HG02938 (cell line): ENCODE measurements around the gene HIPK2.

Source experiments
- ATAC-seq: cut with Tn5 transposase; IDR thresholded peaks from one replicate; pipeline ENCODE4 v1.9.1; 2021; ENCODE audit warnings: mild to moderate bottlenecking, moderate library complexity; ENCODE audit not compliant: unreplicated experiment

HIPK2 gene

DNA sequence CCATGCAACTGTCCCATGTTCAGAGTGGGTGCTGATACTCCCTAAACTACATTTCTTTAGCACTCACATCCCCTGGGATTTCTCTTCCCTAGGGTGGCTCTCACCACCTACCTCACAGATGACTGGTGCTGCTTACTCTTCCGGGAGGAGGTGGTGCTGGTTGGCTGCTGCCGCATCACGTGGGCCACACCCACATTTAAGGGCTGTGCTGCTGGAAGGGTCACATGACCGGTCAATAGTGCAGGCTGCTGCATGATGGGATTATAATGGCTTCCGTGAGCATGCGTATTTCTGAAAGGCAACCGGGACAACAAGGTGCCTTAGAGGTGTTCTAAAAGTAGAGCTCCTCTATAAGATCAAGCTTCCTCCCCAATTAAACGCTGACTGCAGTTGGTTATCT lies 177.5 kb downstream of the HIPK2 start:
- no peak for ATAC-seq

DNA sequence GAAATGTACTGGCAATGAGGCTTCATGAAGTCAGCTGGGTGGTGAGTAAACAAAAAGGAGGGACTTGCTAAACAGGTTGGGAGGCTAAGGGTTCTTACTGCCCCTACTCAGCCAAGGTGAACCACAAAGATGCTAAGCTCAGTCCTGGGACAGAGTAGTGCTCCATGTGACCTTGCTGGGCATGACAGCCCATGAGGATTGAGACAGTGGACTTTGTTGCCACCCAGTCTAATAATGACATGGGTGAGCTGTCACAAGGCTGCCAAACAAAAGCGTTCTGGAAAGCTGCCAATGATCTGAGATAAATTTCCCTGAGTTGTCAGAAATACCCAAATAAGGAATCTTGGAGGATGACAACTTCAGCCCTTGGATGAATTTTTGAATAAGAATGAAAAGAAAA lies 179.2 kb downstream of the HIPK2 start:
- no peak for ATAC-seq

DNA sequence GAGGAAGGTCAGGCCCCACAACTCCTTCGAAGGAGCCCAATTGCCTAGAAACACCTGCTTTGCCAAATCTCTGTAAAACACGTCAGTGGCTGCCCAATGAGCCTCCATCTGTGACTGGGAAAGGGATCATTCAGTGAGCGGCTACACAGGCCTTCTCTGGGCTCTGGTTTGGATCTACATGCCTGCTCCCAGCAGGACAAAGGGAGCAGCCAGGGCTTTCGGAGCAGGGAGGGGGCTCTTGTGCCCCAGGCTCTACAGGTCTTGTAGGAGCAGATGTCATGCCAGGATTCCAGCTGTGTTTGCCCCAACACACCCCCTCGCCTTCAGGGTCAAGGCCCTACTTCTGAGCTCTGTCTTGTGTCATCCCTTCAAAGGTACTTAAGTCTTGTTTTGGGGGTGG lies 180.8 kb downstream of the HIPK2 start:
- no peak for ATAC-seq

DNA sequence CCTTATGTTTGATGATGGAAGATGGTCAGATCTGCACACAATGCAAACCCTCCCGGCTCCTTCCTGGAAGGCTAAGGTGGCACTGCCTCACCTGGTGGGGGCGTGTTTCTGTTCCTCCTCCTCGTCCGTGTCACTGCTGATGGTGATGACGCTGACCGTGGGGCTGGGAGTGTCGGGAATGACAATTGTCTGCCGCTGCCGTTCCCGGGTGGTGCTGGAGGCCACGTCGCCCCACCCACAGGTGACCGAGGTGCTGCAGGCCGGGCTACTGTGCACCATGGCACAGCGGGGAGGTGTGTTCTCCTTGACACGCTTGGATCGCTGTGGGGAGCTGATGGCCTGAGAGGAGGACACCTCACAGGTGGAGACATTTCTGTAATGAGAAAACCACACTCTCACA lies 181.2 kb downstream of the HIPK2 start:
- no peak for ATAC-seq

DNA sequence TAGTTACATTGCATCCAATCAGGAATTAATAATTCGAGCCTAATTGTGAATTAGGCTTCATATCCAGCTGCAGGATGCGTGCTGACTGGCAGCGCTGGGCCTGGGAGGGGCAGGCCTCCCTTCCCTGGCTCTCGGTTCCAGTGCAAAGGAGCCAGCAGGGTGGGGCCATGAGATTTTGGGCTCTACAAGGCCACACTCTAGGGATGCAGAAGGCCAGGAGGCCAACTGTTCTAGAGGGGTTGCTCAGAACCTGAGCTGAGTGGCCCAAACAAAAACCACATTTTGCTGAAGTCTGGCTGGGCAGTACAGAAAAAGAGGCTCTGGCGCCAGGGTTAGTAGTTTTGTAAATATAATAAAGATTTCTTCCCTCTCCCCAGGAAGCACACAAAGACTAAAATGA lies 182.0 kb downstream of the HIPK2 start:
- no peak for ATAC-seq

DNA sequence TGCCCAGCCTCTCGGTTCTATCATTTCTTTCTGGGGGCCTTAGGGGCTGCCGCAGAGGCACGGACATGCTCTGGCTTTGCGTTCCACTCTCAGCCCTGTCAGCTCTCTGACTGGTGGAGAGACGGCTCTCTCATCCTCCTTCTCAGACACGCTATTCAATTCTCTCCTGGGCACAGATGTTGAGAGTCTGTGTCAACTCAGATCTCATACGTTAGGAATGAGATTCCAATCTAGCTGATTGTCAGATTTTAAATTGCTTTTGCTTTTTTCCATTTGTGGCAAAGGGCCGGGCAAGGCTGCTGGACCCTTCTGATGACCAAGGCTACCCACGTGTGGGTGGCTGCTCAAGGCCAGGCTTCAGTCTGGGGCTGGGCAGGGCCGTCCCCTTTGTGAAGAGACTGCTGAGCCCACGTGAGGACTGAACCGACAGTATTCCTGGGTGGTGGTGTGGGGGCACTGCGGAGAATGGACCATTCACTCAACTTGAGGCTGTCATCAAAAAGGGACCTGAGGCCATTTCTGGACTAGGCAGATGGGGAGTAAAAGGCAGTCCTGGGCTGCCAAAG lies 182.8 kb downstream of the HIPK2 start:
- no peak for ATAC-seq

DNA sequence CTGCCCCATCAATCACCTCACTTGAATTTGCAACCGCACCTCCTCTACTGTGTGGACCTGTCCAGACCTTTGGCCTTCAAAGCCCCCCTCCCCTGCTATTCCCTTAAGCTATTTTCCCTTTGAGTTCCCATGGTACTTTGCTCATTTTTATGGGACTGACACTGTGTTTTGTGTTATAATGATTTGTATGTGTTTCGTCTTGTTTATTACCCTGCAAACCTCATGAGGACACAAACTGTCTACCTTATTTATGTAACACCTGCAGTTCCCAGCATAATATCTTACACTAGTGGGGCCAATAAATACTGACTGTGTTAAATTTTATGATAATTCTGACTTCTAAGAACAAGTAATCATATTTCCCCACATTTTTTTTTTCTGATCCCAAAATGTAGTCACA lies 183.7 kb downstream of the HIPK2 start:
- no peak for ATAC-seq

DNA sequence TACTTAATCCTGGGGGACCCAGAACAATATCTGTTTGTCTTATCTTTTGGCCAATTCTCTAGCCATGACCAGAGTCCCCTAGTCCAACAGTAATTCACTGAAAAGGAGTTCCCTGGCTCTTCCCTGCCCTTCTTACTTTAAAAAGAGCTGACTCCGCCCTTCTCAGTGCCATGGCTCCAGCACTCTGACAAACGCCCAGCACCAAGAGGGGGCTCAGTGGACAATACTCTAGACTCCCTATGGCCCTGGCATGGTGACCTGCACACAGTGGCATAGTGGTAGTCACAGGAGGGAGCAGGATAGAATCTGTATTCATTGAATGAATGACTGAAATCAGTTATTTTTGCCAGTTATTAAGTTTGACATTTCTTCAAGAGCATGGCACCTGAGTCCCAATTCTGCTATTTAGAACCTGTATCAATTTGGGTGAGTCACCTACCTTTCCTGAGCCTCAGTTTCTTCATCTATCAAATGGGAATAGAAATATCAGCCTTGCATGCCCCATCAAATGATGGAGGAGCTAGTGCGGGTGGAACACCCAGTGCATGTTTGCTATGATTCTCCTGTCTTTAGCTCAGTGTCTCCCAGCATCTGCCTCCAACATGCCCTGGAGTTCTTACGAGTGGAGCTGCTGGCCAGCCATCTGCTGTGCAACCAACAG lies 184.9 kb downstream of the HIPK2 start:
- no peak for ATAC-seq

DNA sequence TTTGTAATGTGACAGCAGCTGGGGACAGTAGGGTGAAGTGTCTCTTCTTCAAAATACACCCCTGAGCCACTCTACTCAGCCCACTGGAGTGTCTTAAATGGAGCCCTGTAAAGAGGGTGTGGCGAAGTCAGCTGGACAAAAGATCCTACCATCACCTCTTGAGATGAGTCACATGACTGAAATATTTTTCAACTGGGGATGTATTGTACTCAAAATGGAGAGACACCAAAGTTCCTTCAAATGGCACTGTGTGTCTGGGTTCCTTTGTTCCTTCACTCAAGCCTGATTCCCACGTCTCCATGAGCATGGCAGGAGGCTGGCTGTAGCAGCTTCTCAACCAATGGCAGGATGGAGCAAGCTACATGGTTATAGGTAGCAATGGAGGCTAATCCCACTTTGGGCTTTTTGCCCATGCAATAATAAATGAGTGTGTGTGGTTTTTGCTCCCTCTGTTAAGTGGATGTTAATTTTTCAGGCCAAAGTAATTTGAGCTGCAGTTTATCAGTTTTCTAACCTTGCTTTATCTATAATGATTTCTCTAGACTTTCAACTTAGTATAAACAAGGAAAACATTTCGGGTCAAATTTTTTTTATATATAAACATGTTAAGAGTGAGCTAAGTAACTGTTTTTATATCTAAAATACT lies 186.1 kb downstream of the HIPK2 start:
- ATAC-seq: no peak

DNA sequence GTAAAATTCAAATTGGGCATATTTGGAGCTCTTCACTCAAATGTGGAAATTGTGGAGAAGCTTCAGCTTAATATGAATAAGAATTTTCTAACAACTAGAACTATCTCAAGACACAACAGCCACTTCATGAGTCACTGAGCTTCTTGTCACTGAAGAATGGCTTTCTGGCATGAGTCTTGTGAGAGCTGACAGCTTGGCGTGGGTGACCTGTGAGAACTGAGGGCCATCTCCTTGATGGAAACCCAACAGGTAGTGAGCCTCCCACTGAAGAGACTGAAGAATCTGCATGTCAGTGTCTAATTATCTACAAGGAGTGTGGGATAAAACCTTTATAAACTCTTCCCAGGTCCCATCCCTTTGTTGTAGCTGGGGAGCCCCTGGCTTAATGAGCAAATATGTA lies 188.3 kb downstream of the HIPK2 start:
- ATAC-seq: no peak

DNA sequence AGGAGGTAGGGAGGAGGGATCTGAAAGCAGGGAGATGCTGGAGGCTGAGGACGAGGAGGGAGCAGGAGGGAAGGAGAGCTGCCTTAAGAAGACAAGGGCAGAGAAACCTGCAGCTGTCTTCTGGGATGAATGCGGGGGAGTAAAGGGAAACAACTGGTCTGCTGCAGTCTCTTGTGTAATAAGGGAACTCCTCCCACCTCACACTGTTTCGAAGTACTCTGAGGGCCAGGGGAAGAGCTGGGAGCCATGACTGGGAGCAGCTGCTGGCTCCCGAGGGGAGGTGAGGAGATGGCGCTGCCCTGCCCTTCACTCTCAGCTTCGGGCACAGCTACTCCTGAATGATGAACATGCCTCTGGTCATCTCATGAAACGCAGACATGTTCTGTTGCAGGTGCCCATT lies 189.2 kb downstream of the HIPK2 start:
- no peak for ATAC-seq

DNA sequence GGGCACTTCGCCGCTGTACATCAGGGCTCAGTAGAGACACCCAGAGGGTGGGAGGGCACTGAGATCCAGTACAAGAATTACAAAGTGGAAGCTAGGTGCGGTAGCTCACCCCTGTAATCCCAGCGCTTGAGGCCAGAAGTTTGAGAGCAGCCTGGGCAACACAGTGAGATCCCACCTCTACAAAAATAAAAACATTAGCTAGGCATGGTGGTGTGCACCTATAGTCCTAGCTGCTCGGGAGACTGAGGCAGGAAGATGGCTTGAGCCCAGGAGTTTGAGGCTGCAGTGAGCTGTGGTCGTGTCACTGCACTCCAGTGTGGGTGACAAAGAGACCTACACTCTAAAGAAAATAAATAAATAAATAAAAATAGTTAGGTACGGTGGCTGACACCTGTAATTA lies 190.3 kb downstream of the HIPK2 start:
- no peak for ATAC-seq

DNA sequence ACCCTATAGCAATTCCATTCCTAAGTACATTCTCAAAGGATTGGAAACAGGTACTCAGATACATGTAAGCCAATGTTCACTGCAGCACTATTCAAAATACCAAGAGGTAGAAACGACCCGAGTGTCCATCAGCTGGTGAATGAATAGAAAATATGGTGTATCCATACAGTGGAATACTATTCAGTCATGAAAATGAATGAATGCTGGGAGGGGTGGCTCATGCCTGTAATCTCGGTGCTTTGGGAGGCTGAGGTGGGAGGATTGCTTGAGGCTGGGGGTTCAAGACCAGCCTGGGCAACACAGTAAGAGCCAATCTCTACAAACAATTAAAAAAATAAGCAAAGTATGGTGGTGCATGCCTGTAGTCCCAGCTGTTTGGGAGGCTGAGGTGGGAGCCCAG lies 191.5 kb downstream of the HIPK2 start:
- no peak for ATAC-seq

DNA sequence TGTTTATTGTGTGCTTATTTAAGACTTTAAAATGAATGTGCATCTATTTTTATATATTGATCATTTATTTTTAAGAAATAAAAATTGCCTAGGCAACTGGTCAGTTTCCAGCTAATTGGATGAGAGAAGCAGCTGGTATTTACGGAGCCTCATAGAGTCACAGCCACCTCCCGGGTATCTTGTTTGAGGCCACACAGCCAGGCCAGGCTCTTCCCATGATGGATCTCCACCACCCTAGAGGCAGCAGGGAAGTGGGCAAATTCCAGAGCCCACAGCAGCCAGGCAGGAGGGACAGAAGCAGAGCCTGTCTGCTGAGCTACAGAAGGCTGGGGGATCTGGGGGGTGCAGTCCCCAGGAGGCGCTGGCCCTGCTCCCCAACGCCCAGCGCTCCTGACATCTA lies 192.8 kb downstream of the HIPK2 start:
- no peak for ATAC-seq

DNA sequence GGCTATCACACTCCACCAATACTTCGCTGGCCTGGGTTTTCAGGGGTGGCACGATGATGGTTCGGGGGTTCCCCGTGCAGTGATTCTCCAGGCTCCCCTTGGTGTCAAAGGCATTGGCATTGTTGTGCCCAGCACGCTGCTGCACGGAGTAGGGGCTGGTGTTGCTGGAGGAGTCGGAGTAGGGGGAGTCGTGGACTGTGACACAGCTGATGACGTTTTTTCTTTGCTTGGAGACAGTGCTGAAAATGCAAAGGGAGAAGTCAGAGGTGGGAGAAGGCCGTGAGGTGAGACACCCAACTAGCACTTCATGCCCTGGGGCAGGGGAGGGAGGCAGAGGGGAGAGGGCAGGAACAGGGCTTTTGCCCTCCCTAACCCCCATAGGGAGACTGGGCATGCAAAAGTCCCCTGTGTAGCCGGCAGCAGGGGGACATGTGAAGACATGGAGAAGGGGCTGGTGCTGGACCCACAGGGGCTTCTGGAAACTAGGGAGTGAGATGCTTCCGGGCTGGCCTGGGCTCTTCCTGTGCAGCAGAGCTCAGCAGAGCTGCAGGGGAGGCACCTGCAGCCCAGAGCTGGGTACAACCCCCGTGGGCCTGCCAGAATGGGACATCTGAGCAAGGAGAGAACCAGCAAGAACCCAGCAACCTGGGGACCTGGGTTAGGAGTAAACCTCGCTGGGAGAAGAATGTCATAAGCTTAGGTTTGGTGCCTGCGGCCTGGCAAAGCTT lies 193.8 kb downstream of the HIPK2 start:
- ATAC-seq: no peak

DNA sequence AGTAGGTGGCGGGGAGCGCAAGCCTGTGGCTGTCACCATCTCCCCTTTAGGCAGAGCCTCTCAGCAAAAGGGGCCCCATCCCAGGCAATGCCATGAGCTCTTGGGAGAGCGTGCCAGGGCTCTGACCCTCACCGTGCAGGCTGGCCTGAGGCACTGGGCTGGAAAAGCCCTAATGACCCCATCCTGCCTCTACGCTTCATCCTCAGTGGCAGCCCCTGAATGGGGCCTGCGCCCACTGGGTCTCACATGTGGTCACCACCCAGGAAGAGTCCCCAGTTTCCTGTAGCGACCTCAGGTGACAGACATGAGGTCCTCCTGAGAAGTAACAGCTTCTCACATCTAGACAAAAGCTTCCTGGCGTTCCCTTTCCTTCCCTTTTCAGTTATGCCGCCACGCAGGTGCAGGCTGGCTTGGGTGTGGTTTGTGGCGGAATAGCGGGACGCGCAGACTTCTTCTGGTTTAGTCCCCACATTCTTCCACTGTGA lies 195.1 kb downstream of the HIPK2 start:
- no peak for ATAC-seq

DNA sequence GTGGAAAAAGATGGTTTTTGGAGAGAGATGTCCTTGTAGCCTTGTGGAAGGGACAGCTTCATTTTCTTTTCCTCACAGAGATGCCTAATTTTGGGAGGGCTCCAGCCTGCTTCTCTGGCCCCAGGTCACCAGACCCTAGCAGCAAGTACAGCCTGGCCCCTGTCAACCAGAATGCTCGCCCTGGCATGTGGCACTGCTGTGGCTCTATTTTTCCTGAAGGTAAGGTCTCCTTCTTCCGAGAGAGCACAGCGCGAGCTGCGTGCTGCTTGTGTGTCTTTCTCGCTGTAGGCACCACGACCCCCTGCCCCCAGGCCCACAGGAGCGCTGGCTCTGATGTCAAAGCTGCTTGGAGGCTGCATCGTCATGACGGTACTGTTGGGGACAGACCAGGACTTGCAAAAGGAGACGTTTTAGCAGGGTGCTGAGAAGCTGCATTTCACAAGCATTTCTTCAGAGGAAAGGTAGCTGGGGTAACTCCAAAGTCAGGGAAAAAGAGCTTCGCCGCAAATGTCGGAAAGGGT lies 195.6 kb downstream of the HIPK2 start:
- no peak for ATAC-seq

DNA sequence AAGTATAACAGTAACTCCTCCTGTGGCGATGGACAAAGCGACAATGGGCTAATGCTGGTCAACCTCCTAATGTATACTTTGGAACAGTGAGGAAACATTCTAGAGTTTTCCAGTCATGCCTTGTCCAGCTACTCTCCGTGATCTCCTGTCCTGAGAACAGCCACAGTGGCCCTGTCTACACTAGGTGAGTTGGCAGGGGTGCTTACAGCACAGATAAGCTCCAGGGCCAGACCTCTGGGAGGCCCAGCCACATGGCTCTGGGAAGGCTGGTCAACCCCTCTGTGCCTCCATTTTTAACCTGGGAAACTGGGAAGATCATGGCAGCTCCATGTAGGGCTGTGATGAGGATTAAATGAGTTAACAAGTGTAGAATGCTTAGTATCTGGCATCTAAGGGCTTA lies 197.4 kb downstream of the HIPK2 start:
- no peak for ATAC-seq

DNA sequence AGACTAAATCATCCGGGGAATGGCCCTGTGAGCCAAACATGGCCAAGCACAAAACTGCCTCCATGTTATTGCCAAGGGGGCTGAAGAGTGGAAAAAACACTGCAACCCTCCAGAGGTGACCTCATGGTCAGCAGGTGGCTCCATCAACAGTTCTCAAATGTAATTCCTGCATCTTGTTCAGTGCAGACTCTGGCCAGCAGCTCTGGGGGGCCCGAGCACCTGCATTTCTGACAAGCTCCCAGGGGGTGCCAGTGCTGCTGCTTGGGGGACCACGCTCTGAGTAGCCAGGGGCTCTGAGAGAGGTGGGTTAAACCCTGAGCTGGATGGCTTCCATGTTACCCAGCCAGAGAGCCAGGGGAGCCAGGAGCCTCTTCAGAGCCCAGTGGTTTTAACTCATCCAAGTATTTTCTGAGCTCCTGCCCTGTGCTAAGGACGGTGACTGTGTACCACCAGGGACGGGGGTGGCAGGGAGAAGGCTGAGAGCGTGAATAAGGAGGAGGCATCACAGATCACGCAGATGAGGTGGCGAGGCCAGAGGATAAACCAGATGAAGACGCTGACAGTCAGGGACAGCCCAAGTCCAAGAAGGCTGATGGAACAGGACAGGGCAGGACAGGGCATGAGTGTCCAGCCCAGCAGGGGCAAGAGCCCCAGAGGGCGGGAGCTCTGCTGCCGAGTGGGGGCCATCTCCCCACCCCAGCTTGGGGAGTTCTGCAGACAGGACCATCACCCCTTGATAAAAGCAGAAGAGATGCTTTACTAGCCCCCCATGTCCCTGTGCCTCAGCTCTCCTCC lies 201.4 kb downstream of the HIPK2 start:
- ATAC-seq: no peak

DNA sequence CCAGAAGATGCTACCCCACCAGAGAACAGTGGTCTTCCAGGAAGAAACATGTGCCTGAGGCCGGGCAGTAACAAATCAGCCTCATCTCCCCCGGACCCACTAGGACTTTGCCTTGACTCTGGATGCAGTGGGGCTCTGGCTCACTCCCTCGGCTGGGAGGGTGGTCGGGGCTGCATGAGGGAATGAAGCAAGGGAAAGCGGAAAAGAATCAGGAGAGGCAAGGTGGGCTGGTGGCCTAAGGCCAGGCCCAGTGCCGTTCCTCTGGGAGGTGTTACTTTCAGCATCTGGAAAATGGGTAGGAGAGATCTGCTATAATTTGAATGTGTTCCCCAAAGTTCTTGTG lies 202.5 kb downstream of the HIPK2 start:
- no peak for ATAC-seq
